Activated CD8-positive, alpha-beta memory T cell treated with anti-CD3 and anti-CD28 coated beads, Interleukin-2, amount 10 ng/mL, durations not matched to agents 7 days and 5 days (primary cell): ENCODE data around the gene MMP14. TPM values are rescaled to one million over a fixed set of nuclear protein-coding genes. Genes with fewer than 3 reads are reported as not detected.

Source experiments
- ATAC-seq: fragments of 150-1000 bp; cut with Tn5 transposase; one replicate; pipeline ENCODE4 v1.10.0; 2021; ENCODE audit warnings: moderate library complexity
- CTCF ChIA-PET: fragments of 350-600 bp; sonication (Branson Sonifier 250); formaldehyde crosslinking; loops from one replicate; lab custom pipeline; 2021; ENCODE audit warnings: antibody characterized with exemption; lab: Charles Lee
- DNase-seq: peaks from one replicate; pipeline ENCODE4 v3.0.0-alpha.2; 2020
- H3K27ac Mint-ChIP-seq: one replicate; pipeline ENCODE4 v1.8.0; 2021; ENCODE audit warnings: mild to moderate bottlenecking, mixed read lengths
- H3K27me3 Mint-ChIP-seq: one replicate; pipeline ENCODE4 v1.8.0; 2021; ENCODE audit warnings: mixed read lengths
- H3K36me3 Mint-ChIP-seq: one replicate; pipeline ENCODE4 v1.8.0; 2021; ENCODE audit warnings: mild to moderate bottlenecking, mixed read lengths
- H3K4me1 Mint-ChIP-seq: one replicate; pipeline ENCODE4 v1.8.0; 2021; ENCODE audit warnings: mixed read lengths
- H3K4me3 Mint-ChIP-seq: one replicate; pipeline ENCODE4 v1.8.0; 2021; ENCODE audit warnings: mild to moderate bottlenecking, moderate library complexity, mixed read lengths
- H3K9me3 Mint-ChIP-seq: one replicate; pipeline ENCODE4 v1.8.0; 2022; ENCODE audit warnings: low read depth, mixed read lengths
- total RNA-seq, 2 experiments: library from RNA; stranded (reverse); gene quantifications; one replicate each; pipeline ENCODE4 v1.2.3, GENCODE V29; 2021

MMP14 gene
- total RNA-seq, 2 experiments from 2014 or later = 1.3 to 2.5 TPM

GRCh38 chr14:22861651-22862050 lies 25.3 kb downstream of the MMP14 start:
- H3K9me3 Mint-ChIP-seq = peaks cover 9% of the 10 kb centered on the region
- CTCF ChIA-PET = interaction anchor here (0.6 to 9.0 kb wide), 7 partner anchors 9 to 120 kb away, joined by 3 to 61 read pairs (median 5); partner anchors contain the start of genes AJUBA and LRP10
- no peak overlapping the region for H3K27ac Mint-ChIP-seq
- H3K27me3 Mint-ChIP-seq = peaks cover 43% of the 10 kb centered on the region
- peaks cover 14% of the 10 kb centered on the region for H3K4me1 Mint-ChIP-seq
- H3K4me3 Mint-ChIP-seq = no peak overlapping the region
- DNase-seq (no peak), ATAC-seq (no peak)
- peaks cover 16% of the 10 kb centered on the region for H3K36me3 Mint-ChIP-seq

- H3K9me3 Mint-ChIP-seq = peaks cover 9% of the 10 kb centered on the region
- ATAC-seq = no peak
- CTCF ChIA-PET = interaction anchor here (1.3 to 9.0 kb wide), 2 partner anchors 12 to 42 kb away, joined by 4 to 45 read pairs; no protein-coding TSS in a partner anchor
Measured at GRCh38 chr14:22864979-22865378, 28.6 kb downstream of the MMP14 start.

GRCh38 chr14:22865424-22866405 lies 29.3 kb downstream of the MMP14 start:
- DNase-seq (no peak), ATAC-seq (no peak)
- Mint-ChIP-seq H3K4me3 (no peak overlapping the region), H3K27me3 (peaks cover 18% of the 10 kb centered on the region), H3K4me1 (peaks cover 9% of the 10 kb centered on the region), H3K36me3 (peaks cover 10% of the 10 kb centered on the region), H3K9me3 (peaks cover 9% of the 10 kb centered on the region), H3K27ac (no peak overlapping the region)
- CTCF ChIA-PET = interaction anchor here (0.6 to 9.0 kb wide), 7 partner anchors 13 to 307 kb away, joined by 3 to 45 read pairs (median 3); partner anchors contain the start of genes RBM23 and REM2

More at GRCh38 chr14:22864979-22865378, 28.6 kb downstream of the MMP14 start:
- H3K4me1 Mint-ChIP-seq = peaks cover 1% of the 10 kb centered on the region
- H3K4me3 Mint-ChIP-seq = no peak overlapping the region
- H3K27ac Mint-ChIP-seq = no peak overlapping the region
- peaks cover 22% of the 10 kb centered on the region for H3K27me3 Mint-ChIP-seq
- no peak for DNase-seq
- H3K36me3 Mint-ChIP-seq = peaks cover 11% of the 10 kb centered on the region

GRCh38 chr14:22866874-22867273 lies 30.5 kb downstream of the MMP14 start:
- ATAC-seq (no peak), DNase-seq (no peak)
- peaks cover 4% of the 10 kb centered on the region for H3K36me3 Mint-ChIP-seq
- no peak overlapping the region for H3K27ac Mint-ChIP-seq
- no peak overlapping the region for H3K4me3 Mint-ChIP-seq
- peaks cover 12% of the 10 kb centered on the region for H3K4me1 Mint-ChIP-seq
- H3K9me3 Mint-ChIP-seq = peaks cover 2% of the 10 kb centered on the region
- CTCF ChIA-PET = interaction anchor here (1.0 to 9.0 kb wide), 5 partner anchors 14 to 51 kb away, joined by 3 to 45 read pairs (median 3); partner anchors contain the start of genes RBM23 and REM2
- peaks cover 7% of the 10 kb centered on the region for H3K27me3 Mint-ChIP-seq

- Mint-ChIP-seq H3K4me1 (peaks cover 30% of the 10 kb centered on the region), H3K9me3 (no peaks in the 10 kb centered on the region), H3K4me3 (peak overlapping the region; percentile 88), H3K27me3 (no peaks in the 10 kb centered on the region), H3K36me3 (peaks cover 15% of the 10 kb centered on the region), H3K27ac (peak overlapping the region; percentile 98)
- CTCF ChIA-PET = interaction anchor here (0.6 to 5.6 kb wide), 12 partner anchors 10 to 312 kb away, joined by 3 to 126 read pairs (median 24); partner anchors contain the start of genes OXA1L, PRMT5, RBM23 and REM2
- ATAC-seq (peak; percentile 50), DNase-seq (no peak)
Measured at GRCh38 chr14:22870811-22871223, 34.4 kb downstream of the MMP14 start.

GRCh38 chr14:22871224-22872032 lies 35.0 kb downstream of the MMP14 start, which contains the start of gene LRP10:
TSS of gene LRP10 (plus strand) at chr14:22871740. CDS start at chr14:22872304, 564 bp downstream.
- peaks cover 19% of the 10 kb centered on the region for H3K36me3 Mint-ChIP-seq
- H3K4me3 Mint-ChIP-seq = peak within 1 kb of the TSS; percentile 88
- ATAC-seq (peak; percentile 89), DNase-seq (peak; percentile 92)
- H3K27me3 Mint-ChIP-seq = no peaks in the 10 kb centered on the region
- peaks cover 32% of the 10 kb centered on the region for H3K4me1 Mint-ChIP-seq
- peak within 1 kb of the TSS; percentile 98 for H3K27ac Mint-ChIP-seq
- no peaks in the 10 kb centered on the region for H3K9me3 Mint-ChIP-seq
- CTCF ChIA-PET = interaction anchor here (0.6 to 5.6 kb wide), 22 partner anchors 11 to 361 kb away, joined by 3 to 126 read pairs (median 8); partner anchors contain the start of genes OXA1L, PRMT5, RBM23 and REM2

- Mint-ChIP-seq H3K4me1 (peaks cover 32% of the 10 kb centered on the region), H3K36me3 (peaks cover 19% of the 10 kb centered on the region), H3K27ac (peak overlapping the region; percentile 98), H3K4me3 (peak overlapping the region; percentile 88), H3K27me3 (no peaks in the 10 kb centered on the region), H3K9me3 (no peaks in the 10 kb centered on the region)
- ATAC-seq = peak; percentile 43
- CTCF ChIA-PET = interaction anchor here (0.6 to 5.6 kb wide), 26 partner anchors 12 to 362 kb away, joined by 3 to 126 read pairs (median 5); partner anchors contain the start of genes AJUBA, OXA1L, PRMT5 and RBM23
- DNase-seq = peak; percentile 80
Measured at GRCh38 chr14:22872033-22872832, 35.8 kb downstream of the MMP14 start.

- Mint-ChIP-seq H3K9me3 (no peaks in the 10 kb centered on the region), H3K4me3 (peak overlapping the region; percentile 88), H3K27ac (peak overlapping the region; percentile 80), H3K36me3 (peaks cover 25% of the 10 kb centered on the region), H3K4me1 (peaks cover 32% of the 10 kb centered on the region), H3K27me3 (no peaks in the 10 kb centered on the region)
- no peak for DNase-seq
- CTCF ChIA-PET = interaction anchor here (0.8 to 5.6 kb wide), 24 partner anchors 12 to 345 kb away, joined by 3 to 126 read pairs (median 8); partner anchors contain the start of genes AJUBA, OXA1L, PRMT5 and RBM23
- no peak for ATAC-seq
Measured at GRCh38 chr14:22872833-22873520, 36.6 kb downstream of the MMP14 start.

GRCh38 chr14:22875003-22875747 lies 38.8 kb downstream of the MMP14 start:
- H3K36me3 Mint-ChIP-seq = peaks cover 27% of the 10 kb centered on the region
- H3K9me3 Mint-ChIP-seq = no peaks in the 10 kb centered on the region
- no peak overlapping the region for H3K27ac Mint-ChIP-seq
- H3K27me3 Mint-ChIP-seq = no peaks in the 10 kb centered on the region
- ATAC-seq = no peak
- no peak for DNase-seq
- no peak overlapping the region for H3K4me3 Mint-ChIP-seq
- H3K4me1 Mint-ChIP-seq = peaks cover 28% of the 10 kb centered on the region
- CTCF ChIA-PET = interaction anchor here (1.7 to 5.6 kb wide), 3 partner anchors 11 to 27 kb away, joined by 4 to 126 read pairs (median 61); partner anchors contain the start of gene REM2

GRCh38 chr14:22875748-22876319 lies 39.4 kb downstream of the MMP14 start:
- Mint-ChIP-seq H3K4me1 (peaks cover 22% of the 10 kb centered on the region), H3K9me3 (no peaks in the 10 kb centered on the region), H3K27me3 (no peaks in the 10 kb centered on the region), H3K27ac (no peak overlapping the region), H3K36me3 (peaks cover 27% of the 10 kb centered on the region), H3K4me3 (no peak overlapping the region)
- CTCF ChIA-PET = interaction anchor here (1.7 to 1.8 kb wide), 2 partner anchors 24 to 26 kb away, joined by 4 to 6 read pairs; no protein-coding TSS in a partner anchor
- no peak for ATAC-seq
- no peak for DNase-seq
